NB4 (cell line): ENCODE results near the gene RAB11FIP3.

Source experiments
- DNase-seq: peaks from one replicate; pipeline ENCODE4 v3.0.0; 2010; ENCODE audit warnings: low read depth
- H3K4me3 ChIP-seq: one replicate; pipeline ENCODE4 v1.5.1; 2011; ENCODE audit warnings: mild to moderate bottlenecking, low read depth, low read length, moderate library complexity
- CTCF ChIP-seq: IDR thresholded peaks from one replicate; pipeline ENCODE4 v1.5.1; 2012; ENCODE audit warnings: low read depth, low read length
- MAX ChIP-seq: IDR thresholded peaks from 2 replicates; pipeline ENCODE4 v1.6.1; 2011; ENCODE audit warnings: low read depth, low read length
- MYC ChIP-seq: IDR thresholded peaks from 2 replicates; pipeline ENCODE4 v1.6.1; 2011; ENCODE audit warnings: low read depth, low read length
- POLR2A ChIP-seq: IDR thresholded peaks from 2 replicates; pipeline ENCODE4 v1.6.1; 2011; ENCODE audit warnings: mild to moderate bottlenecking; ENCODE audit not compliant: insufficient read length; ENCODE audit errors: extremely low read depth

The RAB11FIP3 gene

GRCh38 chr16:424623-425081 is 797 bp upstream of the RAB11FIP3 start:
- TF ChIP-seq POLR2A = no peak
- H3K4me3 ChIP-seq = peak overlapping the region; percentile 43
- DNase-seq = peak; percentile 33

DNA sequence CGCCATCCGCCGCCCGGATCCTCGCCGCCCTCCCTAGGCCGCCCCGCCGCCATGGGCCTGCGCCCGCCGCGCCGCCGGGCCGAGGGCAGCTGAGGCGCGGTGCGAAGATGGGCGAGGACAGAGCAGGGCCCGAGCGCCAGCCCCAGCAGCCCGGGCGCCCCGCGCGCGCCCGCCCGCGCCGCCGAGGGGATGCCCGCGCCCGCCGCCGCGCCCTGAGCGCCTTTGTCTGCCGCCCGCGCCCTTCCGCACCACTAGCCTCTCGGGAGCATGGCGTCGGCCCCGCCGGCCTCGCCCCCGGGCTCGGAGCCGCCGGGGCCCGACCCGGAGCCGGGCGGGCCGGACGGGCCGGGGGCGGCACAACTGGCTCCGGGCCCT is 278 bp downstream of the RAB11FIP3 start:
- no peak for TF ChIP-seq MAX
- no peak for TF ChIP-seq CTCF
- no peak for TF ChIP-seq MYC
- TF ChIP-seq POLR2A = no peak
- no peak for DNase-seq
- H3K4me3 ChIP-seq = no peak overlapping the region

- peak overlapping the region; percentile 13 for H3K4me3 ChIP-seq
- no peak for TF ChIP-seq POLR2A
- no peak for TF ChIP-seq MYC
- no peak for TF ChIP-seq CTCF
- TF ChIP-seq MAX = no peak
- DNase-seq = peak; percentile 12
Measured at GRCh38 chr16:426115-426905, 861 bp downstream of the RAB11FIP3 start.

DNA sequence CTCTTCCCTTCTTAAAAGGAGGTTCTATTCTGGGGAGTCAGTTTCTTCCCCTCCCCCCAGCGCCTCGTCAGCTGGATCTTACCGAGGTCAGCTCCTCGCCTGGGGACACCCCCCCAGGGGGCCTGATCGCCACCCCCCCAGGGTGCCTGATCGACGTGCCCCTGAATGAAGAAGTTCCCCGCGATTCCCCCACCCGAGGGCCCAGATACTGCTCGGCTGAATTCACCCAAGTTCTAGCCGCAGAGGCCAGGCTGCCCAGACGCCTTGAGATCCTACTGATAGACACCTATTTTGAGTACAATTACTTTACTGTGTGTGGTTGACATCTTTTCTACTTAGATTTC is 1.4 kb downstream of the RAB11FIP3 start:
- TF ChIP-seq CTCF = no peak
- TF ChIP-seq MAX = no peak
- no peak for TF ChIP-seq MYC
- TF ChIP-seq POLR2A = no peak
- H3K4me3 ChIP-seq = no peak overlapping the region
- DNase-seq = no peak

- DNase-seq = no peak
- TF ChIP-seq MYC (no peak), CTCF (no peak), MAX (no peak), POLR2A (no peak)
- H3K4me3 ChIP-seq = no peak overlapping the region
Measured at GRCh38 chr16:427250-427649, 1.8 kb downstream of the RAB11FIP3 start.

DNA sequence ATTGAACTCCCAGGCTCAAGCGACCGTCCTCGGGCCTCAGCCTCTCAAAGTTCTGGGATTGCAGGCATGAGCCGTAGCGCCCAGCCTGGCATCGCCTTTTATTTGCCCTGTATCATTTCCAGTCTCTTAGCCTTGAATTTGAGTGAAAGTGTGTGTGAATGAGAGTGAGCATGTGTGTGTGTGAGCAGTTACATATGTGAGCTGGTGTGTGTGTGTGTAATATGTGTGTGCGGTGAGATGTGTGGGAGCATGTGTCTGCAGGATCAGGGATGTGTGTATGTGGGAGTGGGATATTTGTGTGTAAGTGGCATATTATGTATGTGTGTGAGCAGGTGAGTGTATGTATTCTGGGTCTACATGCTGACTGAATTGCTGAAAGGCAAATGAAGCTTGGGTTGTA is 5.5 kb downstream of the RAB11FIP3 start:
- no peak overlapping the region for H3K4me3 ChIP-seq
- TF ChIP-seq CTCF = no peak
- no peak for TF ChIP-seq MYC
- no peak for DNase-seq
